ENCODE results near the gene FCAMR.

- no peak for TF ChIP-seq CTCF (conservative IDR thresholded peaks at IDR 0.05; ENCODE audit: low read depth, low read length)
- TF ChIP-seq POLR2A (IDR thresholded peaks at IDR 0.05; ENCODE audit: low read depth, low read length): no peak
- TF ChIP-seq CHD1 (IDR thresholded peaks at IDR 0.05; ENCODE audit: low read depth, low read length): no peak
- TF ChIP-seq RAD21 (IDR thresholded peaks at IDR 0.05; ENCODE audit: low read length): no peak
- TF ChIP-seq CEBPB (IDR thresholded peaks at IDR 0.05; ENCODE audit: low read depth, low read length): no peak
- TF ChIP-seq FOS (IDR thresholded peaks at IDR 0.05; ENCODE audit: low read depth, low read length): no peak
- TF ChIP-seq NFE2L2 (IDR thresholded peaks at IDR 0.05; ENCODE audit: low read depth, low read length): no peak
- no peak for TF ChIP-seq RCOR1 (IDR thresholded peaks at IDR 0.05; ENCODE audit: insufficient replicate concordance, low read length)
- TF ChIP-seq MAZ (IDR thresholded peaks at IDR 0.05; ENCODE audit: borderline replicate concordance, low read depth, low read length): no peak
- TF ChIP-seq MAFK (IDR thresholded peaks at IDR 0.05; ENCODE audit: low read depth, low read length): no peak
- TF ChIP-seq SMC3 (IDR thresholded peaks at IDR 0.05; ENCODE audit: low read depth, low read length): no peak
These were observed 24.0 kb downstream of the FCAMR start, which contains the start of gene PIGR for GRCh38 chr1:206946261-206946660.

Data from IMR-90 (cell line).